ENCODE measurements around the gene METTL6.
"Not testable (repeated sequence)": the region's sequence is repeated elsewhere in the genome, so short reads cannot be mapped to it uniquely, and the experiment has no call there.

Gene METTL6

DNA sequence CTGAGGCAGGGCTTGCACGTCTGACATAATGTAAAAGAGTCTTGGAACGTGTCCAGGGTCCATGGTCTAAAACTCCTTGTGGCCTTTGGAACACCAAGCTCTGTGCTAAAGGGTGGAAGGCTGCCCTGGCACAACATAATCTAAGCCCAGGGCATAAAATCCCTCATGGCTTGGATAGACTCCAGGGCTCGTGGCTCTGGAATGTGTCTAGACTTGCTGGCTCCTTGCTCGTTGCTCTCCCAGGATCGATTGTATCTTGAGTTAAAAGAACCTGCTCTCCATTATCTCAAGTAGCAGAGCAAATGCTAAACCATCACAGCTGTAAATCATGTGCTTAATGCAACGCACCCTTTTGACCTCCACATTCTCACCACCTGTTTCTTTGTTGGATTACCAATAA, 63.3 kb downstream of the METTL6 start:
- DNase-seq = not testable (repeated sequence)

DNA sequence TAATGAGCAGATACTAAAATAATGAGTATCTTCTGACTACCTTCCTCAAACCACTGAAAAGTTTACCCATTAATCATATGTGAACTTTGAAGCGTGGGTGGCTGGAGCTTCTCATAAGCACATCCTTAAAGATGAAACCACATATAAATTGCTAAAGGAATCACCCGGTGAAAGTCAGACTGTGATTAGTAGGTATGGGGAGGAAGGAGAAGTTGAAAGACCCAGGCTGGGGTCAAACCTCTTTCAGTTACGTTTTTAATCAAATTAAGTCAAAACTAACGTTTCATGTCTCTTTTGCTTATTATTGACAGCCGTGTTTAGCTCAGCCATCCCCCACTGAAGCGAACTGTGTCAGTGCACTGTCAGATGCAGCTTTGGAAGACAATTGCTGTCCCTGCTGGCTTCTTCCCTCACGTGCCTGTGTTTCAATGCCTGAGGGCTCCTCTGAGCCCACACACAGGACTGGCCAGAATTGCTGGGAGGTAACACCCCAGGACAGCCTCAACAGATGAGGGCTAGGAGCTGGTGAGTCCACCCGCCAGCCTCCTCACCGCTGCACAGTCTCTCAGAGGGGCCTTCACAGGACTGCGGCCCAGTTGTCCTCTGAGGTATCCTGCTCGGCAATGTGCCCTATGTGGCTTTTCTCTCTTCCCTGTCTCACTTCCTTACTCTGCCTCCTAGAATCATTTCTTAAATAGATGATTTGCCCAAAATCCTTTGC, 65.7 kb downstream of the METTL6 start:
- peak in 2 of 14 donors; percentile 5 to 7 for DNase-seq

DNA sequence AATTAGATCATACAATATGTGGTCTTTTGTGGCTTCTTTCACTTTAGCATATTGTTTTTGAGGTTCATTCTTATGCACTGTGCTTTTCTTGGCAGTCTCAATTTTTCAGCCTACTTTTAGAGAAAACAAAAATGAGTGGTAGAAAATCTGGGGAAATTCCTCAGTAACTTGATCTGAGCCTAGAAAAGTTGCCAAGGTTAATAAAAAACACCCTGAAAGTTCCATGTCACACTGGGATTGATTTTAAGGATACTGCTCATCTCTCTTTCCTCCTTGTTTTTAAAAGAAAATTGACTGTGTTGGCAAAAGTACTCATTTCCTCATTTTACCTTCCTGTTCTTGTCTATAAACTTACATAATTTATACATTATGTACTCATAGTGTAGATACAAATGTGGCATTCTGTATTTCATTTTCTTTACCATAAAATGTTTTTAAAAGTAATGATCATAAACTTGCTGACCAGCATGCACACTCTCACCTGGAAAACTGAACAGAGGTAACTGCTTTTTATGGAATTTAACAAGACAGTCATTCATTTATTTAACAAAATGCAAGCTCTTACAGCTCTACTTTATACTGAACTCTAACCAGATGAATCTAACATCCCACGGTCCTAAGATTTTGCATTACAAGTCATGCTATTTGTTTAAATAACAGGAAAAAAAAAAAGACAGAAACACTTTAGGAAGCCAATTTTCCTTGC, 66.4 kb downstream of the METTL6 start:
- no peak for DNase-seq

Measured in C1 segment of cervical spinal cord (tissue), 14 donors.